ENCODE results near the gene IGF1R.

The IGF1R gene

DNA sequence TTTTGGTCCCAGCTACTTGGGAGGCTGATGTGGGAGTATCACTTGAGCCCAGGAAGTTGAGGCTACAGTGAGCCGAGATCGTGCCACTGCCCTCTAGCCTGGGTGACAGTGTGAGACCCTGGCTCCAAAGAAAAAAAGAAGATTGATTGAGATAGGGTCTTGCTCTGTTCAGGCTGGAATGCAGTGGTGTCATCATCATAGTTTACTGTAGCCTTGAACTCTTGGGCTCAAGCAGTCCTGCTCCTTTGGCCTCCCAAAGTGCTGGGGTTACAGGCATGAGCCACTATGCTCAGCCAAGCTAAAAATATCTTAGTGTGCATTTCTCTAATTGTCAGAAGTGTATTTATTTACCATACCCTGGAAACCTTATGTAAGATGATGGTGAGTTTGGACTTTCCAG lies 43.9 kb downstream of the IGF1R start:
- no peaks in the 10 kb centered on the region for H3K9me3 ChIP-seq (ENCODE audit: insufficient read depth, low read length, severe bottlenecking)
- H3K4me1 ChIP-seq (ENCODE audit: insufficient read depth, low read length) = no peaks in the 10 kb centered on the region
- TF ChIP-seq EZH2 (IDR thresholded peaks at IDR 0.05; ENCODE audit: borderline replicate concordance, low read depth, low read length, severe bottlenecking) = no peak
- TF ChIP-seq, protein P1, sequence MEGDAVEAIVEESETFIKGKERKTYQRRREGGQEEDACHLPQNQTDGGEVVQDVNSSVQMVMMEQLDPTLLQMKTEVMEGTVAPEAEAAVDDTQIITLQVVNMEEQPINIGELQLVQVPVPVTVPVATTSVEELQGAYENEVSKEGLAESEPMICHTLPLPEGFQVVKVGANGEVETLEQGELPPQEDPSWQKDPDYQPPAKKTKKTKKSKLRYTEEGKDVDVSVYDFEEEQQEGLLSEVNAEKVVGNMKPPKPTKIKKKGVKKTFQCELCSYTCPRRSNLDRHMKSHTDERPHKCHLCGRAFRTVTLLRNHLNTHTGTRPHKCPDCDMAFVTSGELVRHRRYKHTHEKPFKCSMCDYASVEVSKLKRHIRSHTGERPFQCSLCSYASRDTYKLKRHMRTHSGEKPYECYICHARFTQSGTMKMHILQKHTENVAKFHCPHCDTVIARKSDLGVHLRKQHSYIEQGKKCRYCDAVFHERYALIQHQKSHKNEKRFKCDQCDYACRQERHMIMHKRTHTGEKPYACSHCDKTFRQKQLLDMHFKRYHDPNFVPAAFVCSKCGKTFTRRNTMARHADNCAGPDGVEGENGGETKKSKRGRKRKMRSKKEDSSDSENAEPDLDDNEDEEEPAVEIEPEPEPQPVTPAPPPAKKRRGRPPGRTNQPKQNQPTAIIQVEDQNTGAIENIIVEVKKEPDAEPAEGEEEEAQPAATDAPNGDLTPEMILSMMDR (IDR thresholded peaks at IDR 0.05; ENCODE audit: borderline replicate concordance, extremely low read depth, low read length, poor library complexity, severe bottlenecking) = no peak
- H4K20me1 ChIP-seq (ENCODE audit: insufficient read depth, low read length) = peaks cover 77% of the 10 kb centered on the region
- H3K27me3 ChIP-seq (ENCODE audit: insufficient read depth, low read length, poor library complexity) = no peaks in the 10 kb centered on the region
- no peak overlapping the region for H3K9ac ChIP-seq (ENCODE audit: low read depth, low read length)
- peaks cover 95% of the 10 kb centered on the region for H3K79me2 ChIP-seq (ENCODE audit: insufficient read depth, low read length)
- H3K4me3 ChIP-seq (ENCODE audit: low read depth in 1 of 2, low read length in 2 of 2) = no peak overlapping the region
- no peaks in the 10 kb centered on the region for H3K36me3 ChIP-seq (ENCODE audit: insufficient read depth, low read length)
- no peak overlapping the region for H2AFZ ChIP-seq (ENCODE audit: low read depth, low read length)
- ATAC-seq (ENCODE audit: insufficient read depth, low read depth) (no peak), DNase-seq (no peak)
- H3K4me2 ChIP-seq (ENCODE audit: insufficient read depth, low read length) = no peak overlapping the region
- H3K27ac ChIP-seq (ENCODE audit: low read length) = no peak overlapping the region

DNA sequence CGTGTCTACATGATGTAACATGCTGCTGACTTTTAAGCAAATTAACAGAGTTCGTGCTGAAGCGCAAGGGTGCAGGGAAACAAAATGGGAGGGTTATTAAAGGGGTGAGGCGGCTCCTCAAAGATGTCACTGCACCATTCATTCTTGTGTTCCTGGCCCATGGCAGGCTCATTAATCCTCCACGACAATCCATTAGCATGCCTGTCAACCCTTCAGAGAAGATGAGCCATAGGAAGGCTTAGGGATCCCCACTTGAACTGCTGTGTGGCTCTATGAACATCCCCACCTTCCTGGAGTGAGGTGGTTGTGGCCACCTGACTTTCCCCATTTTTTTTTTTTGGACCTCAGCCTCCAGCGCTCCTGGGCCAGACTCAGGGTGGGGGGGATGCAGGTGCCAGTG lies 45.8 kb downstream of the IGF1R start:
- Histone ChIP-seq H3K9ac (ENCODE audit: low read depth, low read length) (no peak overlapping the region), H3K4me1 (ENCODE audit: insufficient read depth, low read length) (no peaks in the 10 kb centered on the region), H3K27me3 (ENCODE audit: insufficient read depth, low read length, poor library complexity) (no peaks in the 10 kb centered on the region), H3K79me2 (ENCODE audit: insufficient read depth, low read length) (peaks cover 90% of the 10 kb centered on the region), H4K20me1 (ENCODE audit: insufficient read depth, low read length) (peaks cover 75% of the 10 kb centered on the region), H3K4me3 (ENCODE audit: low read depth in 1 of 2, low read length in 2 of 2) (no peak overlapping the region), H3K4me2 (ENCODE audit: insufficient read depth, low read length) (no peak overlapping the region), H3K36me3 (ENCODE audit: insufficient read depth, low read length) (no peaks in the 10 kb centered on the region), H3K9me3 (ENCODE audit: insufficient read depth, low read length, severe bottlenecking) (no peaks in the 10 kb centered on the region), H2AFZ (ENCODE audit: low read depth, low read length) (no peak overlapping the region), H3K27ac (ENCODE audit: low read length) (no peak overlapping the region)
- DNase-seq (no peak), ATAC-seq (ENCODE audit: insufficient read depth, low read depth) (no peak)
- TF ChIP-seq, protein P1 (IDR thresholded peaks at IDR 0.05; ENCODE audit: borderline replicate concordance, extremely low read depth, low read length, poor library complexity, severe bottlenecking) = no peak
- no peak for TF ChIP-seq EZH2 (IDR thresholded peaks at IDR 0.05; ENCODE audit: borderline replicate concordance, low read depth, low read length, severe bottlenecking)

DNA sequence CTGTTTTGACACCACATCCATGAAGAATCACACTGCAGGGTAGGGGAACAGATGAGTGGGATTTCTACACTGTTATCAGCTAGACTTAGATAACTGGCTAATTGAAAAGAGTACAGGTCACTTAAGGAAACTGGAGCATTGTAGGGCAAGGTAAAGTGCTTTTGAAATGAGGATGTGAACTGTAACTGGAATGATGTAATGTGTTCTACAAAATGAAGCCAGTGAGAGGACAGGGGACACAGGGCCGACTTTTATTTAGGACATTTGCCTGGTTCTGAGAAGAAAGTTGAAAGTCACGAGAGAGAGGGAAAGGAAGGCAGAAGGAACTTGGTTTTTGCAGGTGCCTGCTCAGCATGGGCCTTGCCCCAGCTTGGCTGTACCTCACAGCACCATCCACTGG lies 50.5 kb downstream of the IGF1R start:
- H4K20me1 ChIP-seq (ENCODE audit: insufficient read depth, low read length) = peaks cover 80% of the 10 kb centered on the region
- H3K9me3 ChIP-seq (ENCODE audit: insufficient read depth, low read length, severe bottlenecking) = no peaks in the 10 kb centered on the region
- DNase-seq (no peak), ATAC-seq (ENCODE audit: insufficient read depth, low read depth) (no peak)
- peaks cover 85% of the 10 kb centered on the region for H3K79me2 ChIP-seq (ENCODE audit: insufficient read depth, low read length)
- no peak overlapping the region for H2AFZ ChIP-seq (ENCODE audit: low read depth, low read length)
- TF ChIP-seq, protein P1 (IDR thresholded peaks at IDR 0.05; ENCODE audit: borderline replicate concordance, extremely low read depth, low read length, poor library complexity, severe bottlenecking) = no peak
- TF ChIP-seq EZH2 (IDR thresholded peaks at IDR 0.05; ENCODE audit: borderline replicate concordance, low read depth, low read length, severe bottlenecking) = no peak
- H3K4me3 ChIP-seq (ENCODE audit: low read depth in 1 of 2, low read length in 2 of 2) = no peak overlapping the region
- no peaks in the 10 kb centered on the region for H3K27me3 ChIP-seq (ENCODE audit: insufficient read depth, low read length, poor library complexity)
- H3K27ac ChIP-seq (ENCODE audit: low read length) = no peak overlapping the region
- no peak overlapping the region for H3K4me2 ChIP-seq (ENCODE audit: insufficient read depth, low read length)
- H3K9ac ChIP-seq (ENCODE audit: low read depth, low read length) = no peak overlapping the region
- H3K4me1 ChIP-seq (ENCODE audit: insufficient read depth, low read length) = no peaks in the 10 kb centered on the region
- no peaks in the 10 kb centered on the region for H3K36me3 ChIP-seq (ENCODE audit: insufficient read depth, low read length)

Data from DND-41 (cell line).